ENCODE data around the gene PIK3R1. TPM values are rescaled to one million over a fixed set of nuclear protein-coding genes. Genes with fewer than 3 reads are reported as not detected.
A peak's percentile ranks its signal among the peaks of the same experiment; 100 is the strongest.

The PIK3R1 gene
- total RNA-seq, 1 donor from 2014 or later, result 80.4 TPM

DNA sequence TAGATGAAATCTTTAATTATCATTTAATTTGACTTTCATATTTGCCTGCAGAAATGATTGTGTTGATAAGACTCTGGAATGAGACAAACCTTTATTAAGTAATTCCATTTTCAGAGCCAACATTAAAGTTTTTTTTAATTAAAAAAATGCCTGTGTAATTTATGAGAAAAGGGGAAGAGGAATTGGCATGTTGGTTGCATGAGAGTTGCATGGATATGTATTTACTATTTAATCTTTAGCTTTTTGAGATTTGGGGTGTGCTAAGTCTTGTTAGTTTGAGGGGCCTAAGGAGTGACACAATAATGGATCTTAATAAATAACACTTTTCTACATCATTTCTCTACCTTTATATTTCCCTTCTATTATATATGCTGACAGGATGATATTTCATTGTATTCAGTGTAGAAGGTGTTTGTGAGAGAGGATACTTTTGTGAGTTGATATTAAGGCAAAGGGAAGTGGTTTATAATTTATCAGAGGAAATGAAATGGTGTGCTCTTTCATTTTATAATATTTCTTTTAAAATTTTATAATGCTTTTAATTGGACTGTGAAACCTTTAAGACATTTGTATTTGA is 54.9 kb downstream of the PIK3R1 start:
- no peak for DNase-seq (ENCODE audit: low spot score in 2 of 2, unreplicated experiment in 2 of 2)
- Mint-ChIP-seq H3K4me1 (peaks cover 67% of the 10 kb centered on the region), H3K9me3 (peaks cover 4% of the 10 kb centered on the region), H3K27ac (no peak overlapping the region), H3K4me3 (no peak overlapping the region), H3K36me3 (peaks cover 7% of the 10 kb centered on the region), H3K27me3 (ENCODE audit: low read depth) (no peaks in the 10 kb centered on the region)
- TF ChIP-seq, protein P1, sequence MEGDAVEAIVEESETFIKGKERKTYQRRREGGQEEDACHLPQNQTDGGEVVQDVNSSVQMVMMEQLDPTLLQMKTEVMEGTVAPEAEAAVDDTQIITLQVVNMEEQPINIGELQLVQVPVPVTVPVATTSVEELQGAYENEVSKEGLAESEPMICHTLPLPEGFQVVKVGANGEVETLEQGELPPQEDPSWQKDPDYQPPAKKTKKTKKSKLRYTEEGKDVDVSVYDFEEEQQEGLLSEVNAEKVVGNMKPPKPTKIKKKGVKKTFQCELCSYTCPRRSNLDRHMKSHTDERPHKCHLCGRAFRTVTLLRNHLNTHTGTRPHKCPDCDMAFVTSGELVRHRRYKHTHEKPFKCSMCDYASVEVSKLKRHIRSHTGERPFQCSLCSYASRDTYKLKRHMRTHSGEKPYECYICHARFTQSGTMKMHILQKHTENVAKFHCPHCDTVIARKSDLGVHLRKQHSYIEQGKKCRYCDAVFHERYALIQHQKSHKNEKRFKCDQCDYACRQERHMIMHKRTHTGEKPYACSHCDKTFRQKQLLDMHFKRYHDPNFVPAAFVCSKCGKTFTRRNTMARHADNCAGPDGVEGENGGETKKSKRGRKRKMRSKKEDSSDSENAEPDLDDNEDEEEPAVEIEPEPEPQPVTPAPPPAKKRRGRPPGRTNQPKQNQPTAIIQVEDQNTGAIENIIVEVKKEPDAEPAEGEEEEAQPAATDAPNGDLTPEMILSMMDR (IDR thresholded peaks at IDR 0.05; ENCODE audit: unreplicated experiment), result no peak

DNA sequence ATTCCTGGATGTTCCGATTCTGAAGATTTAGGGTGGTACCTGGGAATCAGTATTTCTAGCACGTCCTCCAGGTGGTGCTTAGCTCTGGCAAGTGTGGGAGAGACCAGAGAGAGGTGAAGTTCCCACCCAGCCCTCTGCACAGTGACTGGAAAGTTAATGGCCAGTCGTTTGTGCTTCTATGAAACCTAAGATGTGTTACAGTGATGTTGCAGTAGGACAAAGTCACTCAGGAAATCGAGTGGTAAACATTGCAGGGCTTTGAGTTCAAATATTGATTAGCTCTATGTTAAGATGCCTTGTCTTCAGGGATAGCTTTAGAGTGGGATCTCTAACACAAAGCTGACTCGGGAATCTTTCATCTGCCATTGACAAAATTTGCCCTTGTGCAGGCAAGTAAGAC is 55.6 kb downstream of the PIK3R1 start:
- no peak for DNase-seq (ENCODE audit: low spot score in 2 of 2, unreplicated experiment in 2 of 2)
- H3K9me3 Mint-ChIP-seq, result no peaks in the 10 kb centered on the region
- H3K4me1 Mint-ChIP-seq, result peaks cover 63% of the 10 kb centered on the region
- H3K27ac Mint-ChIP-seq, result no peak overlapping the region
- peaks cover 5% of the 10 kb centered on the region for H3K36me3 Mint-ChIP-seq
- no peak overlapping the region for H3K4me3 Mint-ChIP-seq
- TF ChIP-seq, protein P1 (IDR thresholded peaks at IDR 0.05; ENCODE audit: unreplicated experiment), result no peak
- no peaks in the 10 kb centered on the region for H3K27me3 Mint-ChIP-seq (ENCODE audit: low read depth)

DNA sequence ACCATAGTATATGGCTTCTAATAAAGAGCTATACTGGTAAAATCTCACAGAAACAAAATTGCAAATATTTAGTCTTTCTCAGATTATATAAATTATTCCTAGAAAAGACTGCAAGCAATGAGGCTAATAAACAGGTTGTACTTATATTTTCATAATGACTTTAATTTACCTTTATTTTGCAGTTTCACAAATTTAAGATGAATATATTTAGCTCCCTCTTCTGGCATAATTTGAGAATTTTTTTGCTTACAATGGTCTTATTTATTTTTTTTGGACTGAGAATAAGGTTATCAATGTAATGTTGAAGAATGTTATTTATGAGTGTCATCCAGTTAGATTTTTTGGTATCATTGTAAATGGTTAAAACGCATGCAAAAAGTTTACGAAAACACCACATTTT is 56.7 kb downstream of the PIK3R1 start:
- no peak for DNase-seq (ENCODE audit: low spot score in 2 of 2, unreplicated experiment in 2 of 2)
- Mint-ChIP-seq H3K27ac (no peak overlapping the region), H3K9me3 (no peaks in the 10 kb centered on the region), H3K4me1 (peaks cover 51% of the 10 kb centered on the region), H3K27me3 (ENCODE audit: low read depth) (no peaks in the 10 kb centered on the region), H3K4me3 (no peak overlapping the region), H3K36me3 (peaks cover 13% of the 10 kb centered on the region)
- TF ChIP-seq, protein P1 (IDR thresholded peaks at IDR 0.05; ENCODE audit: unreplicated experiment), result peak; percentile 66

DNA sequence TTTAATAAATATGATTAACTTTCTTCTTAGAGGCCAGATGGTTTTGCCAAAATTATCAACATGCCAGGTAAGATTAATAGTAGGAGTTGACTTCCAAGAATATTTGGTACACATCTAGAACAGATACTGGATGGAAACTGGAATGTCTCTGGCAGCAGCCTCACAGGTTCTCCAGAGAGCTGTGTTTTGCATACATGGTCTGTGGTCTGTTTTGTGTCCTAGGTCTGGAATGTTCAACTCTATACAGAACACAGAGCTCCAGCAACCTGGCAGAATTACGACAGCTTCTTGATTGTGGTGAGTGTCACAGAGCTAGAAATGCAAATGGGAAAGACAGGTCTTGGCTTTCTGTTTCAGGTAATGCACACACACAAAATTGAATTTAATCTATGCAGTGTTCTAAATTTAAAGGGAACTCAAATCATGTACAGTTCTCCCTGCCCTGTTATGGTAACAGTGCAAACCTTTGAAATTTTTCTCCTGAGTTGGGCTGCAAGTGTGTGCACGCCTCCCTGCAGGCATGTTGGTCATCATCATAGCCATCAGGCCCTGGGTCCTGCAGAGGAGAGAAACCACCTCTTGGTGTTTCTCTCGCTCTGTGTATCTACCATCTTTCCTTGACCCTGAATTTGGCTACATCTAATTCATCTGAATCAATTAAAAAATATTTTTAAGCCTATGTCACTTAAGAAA is 58.3 kb downstream of the PIK3R1 start:
- TF ChIP-seq, protein P1 (IDR thresholded peaks at IDR 0.05; ENCODE audit: unreplicated experiment), result no peak
- Mint-ChIP-seq H3K27ac (peak overlapping the region; percentile 43), H3K4me3 (no peak overlapping the region), H3K9me3 (no peaks in the 10 kb centered on the region), H3K27me3 (ENCODE audit: low read depth) (no peaks in the 10 kb centered on the region), H3K4me1 (peaks cover 38% of the 10 kb centered on the region), H3K36me3 (peaks cover 25% of the 10 kb centered on the region)
- DNase-seq (ENCODE audit: low spot score in 2 of 2, unreplicated experiment in 2 of 2), result no peak

DNA sequence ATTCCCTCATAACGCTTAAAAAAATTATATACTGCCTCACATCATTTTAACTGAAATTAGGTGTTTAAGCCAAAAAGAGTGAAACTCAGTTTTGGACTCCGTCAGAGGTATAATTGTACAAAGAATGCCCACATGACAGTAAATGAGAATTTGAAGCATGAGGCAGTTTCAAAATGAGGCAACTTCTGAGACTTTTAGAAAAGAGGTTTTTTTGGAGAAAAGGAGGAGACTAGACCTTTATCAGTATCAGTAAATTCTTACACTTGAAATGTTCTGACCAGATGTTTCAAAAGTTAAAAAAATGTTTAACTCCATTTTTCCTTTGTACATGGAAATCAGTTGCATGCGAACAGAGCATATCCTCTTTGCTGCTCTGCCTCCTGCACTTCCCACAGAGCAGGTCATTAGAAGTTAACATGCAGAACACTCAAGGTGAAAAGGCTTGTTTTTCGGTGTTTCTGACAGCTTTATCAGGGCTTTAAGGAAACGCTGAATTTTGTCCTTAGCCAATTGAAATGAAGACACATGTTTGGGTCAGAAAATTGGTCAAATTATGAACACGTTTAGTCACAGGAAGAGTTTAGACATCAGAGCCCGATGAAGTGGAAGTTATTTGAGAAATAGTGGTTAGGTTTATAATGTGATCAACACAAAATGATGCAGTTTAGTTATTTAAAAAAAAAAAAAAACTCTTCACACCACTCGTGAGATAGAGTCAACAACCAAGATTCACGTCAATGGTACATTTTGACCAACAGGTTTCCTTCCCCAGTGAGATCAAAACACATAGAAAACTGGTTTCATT is 59.5 kb downstream of the PIK3R1 start:
- DNase-seq (ENCODE audit: low spot score in 2 of 2, unreplicated experiment in 2 of 2), result no peak
- TF ChIP-seq, protein P1 (IDR thresholded peaks at IDR 0.05; ENCODE audit: unreplicated experiment), result no peak
- peaks cover 36% of the 10 kb centered on the region for H3K4me1 Mint-ChIP-seq
- no peaks in the 10 kb centered on the region for H3K9me3 Mint-ChIP-seq
- peak overlapping the region; percentile 85 for H3K27ac Mint-ChIP-seq
- H3K4me3 Mint-ChIP-seq, result no peak overlapping the region
- peaks cover 30% of the 10 kb centered on the region for H3K36me3 Mint-ChIP-seq
- H3K27me3 Mint-ChIP-seq (ENCODE audit: low read depth), result no peaks in the 10 kb centered on the region

Data from mesothelial cell of epicardium (in vitro differentiated cells).